OCI-LY1 (cell line): Measurements from ENCODE around the gene UGT1A9.
"Not testable (repeated sequence)": the region's sequence is repeated elsewhere in the genome, so short reads cannot be mapped to it uniquely, and the experiment has no call there.

Source experiments
- H2AFZ ChIP-seq: fragments of 200-600 bp; sonication (generic), shearing (Covaris generic); 2 replicates; pipeline ENCODE4 v1.6.0; 2014; ENCODE audit warnings: antibody characterized with exemption, mild to moderate bottlenecking, low read length
- H3F3A ChIP-seq: fragments of 200-600 bp; sonication (generic), shearing (Covaris generic); 2 replicates; pipeline ENCODE4 v1.6.0; 2014; ENCODE audit warnings: mild to moderate bottlenecking, antibody characterized with exemption, low read length, moderate library complexity; ENCODE audit not compliant: insufficient read depth
- H3K27ac ChIP-seq: fragments of 200-600 bp; sonication (generic); 2 replicates; pipeline ENCODE4 v1.5.1; 2014; ENCODE audit warnings: low read length, mixed run types, mild to moderate bottlenecking, low read depth; ENCODE audit not compliant: poor library complexity, severe bottlenecking
- H3K27me3 ChIP-seq: fragments of 200-600 bp; sonication (generic); 2 replicates; pipeline ENCODE4 v1.6.0; 2014; ENCODE audit warnings: antibody characterized with exemption, mild to moderate bottlenecking, low read length, moderate library complexity; ENCODE audit not compliant: insufficient read depth
- H3K36me3 ChIP-seq: fragments of 200-600 bp; sonication (generic); 2 replicates; pipeline ENCODE4 v1.6.1; 2014; ENCODE audit warnings: mild to moderate bottlenecking, antibody characterized with exemption, low read length, moderate library complexity, mixed read lengths; ENCODE audit not compliant: insufficient read depth
- H3K4me1 ChIP-seq: fragments of 200-600 bp; sonication (generic); 2 replicates; pipeline ENCODE4 v1.5.1; 2014; ENCODE audit warnings: mild to moderate bottlenecking, low read length, moderate library complexity; ENCODE audit not compliant: insufficient read depth, severe bottlenecking
- H3K4me2 ChIP-seq: fragments of 200-600 bp; sonication (generic), shearing (Covaris generic); 2 replicates; pipeline ENCODE4 v1.6.1; 2014; ENCODE audit warnings: low read length
- H3K4me3 ChIP-seq: fragments of 200-600 bp; sonication (generic); 2 replicates; pipeline ENCODE4 v1.5.1; 2014; ENCODE audit warnings: low read length, low read depth, mild to moderate bottlenecking, mixed read lengths; ENCODE audit not compliant: poor library complexity, severe bottlenecking
- H3K79me2 ChIP-seq: fragments of 200-600 bp; shearing (Covaris generic); 2 replicates; pipeline ENCODE4 v1.6.1; 2016; ENCODE audit warnings: mixed run types, low read length, mixed read lengths; ENCODE audit not compliant: insufficient read depth
- H3K9ac ChIP-seq: fragments of 200-600 bp; sonication (generic), shearing (Covaris generic); 2 replicates; pipeline ENCODE4 v1.6.1; 2014; ENCODE audit warnings: mild to moderate bottlenecking, low read length, mixed read lengths
- H3K9me2 ChIP-seq: fragments of 200-600 bp; sonication (generic), shearing (Covaris generic); 2 replicates; pipeline ENCODE4 v1.6.1; 2014; ENCODE audit warnings: low read depth, mild to moderate bottlenecking, low read length, mixed read lengths
- H3K9me3 ChIP-seq: fragments of 200-600 bp; shearing (Covaris generic); 2 replicates; pipeline ENCODE4 v1.6.1; 2014; ENCODE audit warnings: low read length, mixed read lengths
- H4K20me1 ChIP-seq: fragments of 200-600 bp; sonication (generic), shearing (Covaris generic); 2 replicates; pipeline ENCODE4 v1.6.0; 2016; ENCODE audit warnings: mild to moderate bottlenecking, low read length; ENCODE audit not compliant: insufficient read depth
- CTCF ChIP-seq: fragments of 200-600 bp; sonication (generic), shearing (Covaris generic); IDR thresholded peaks from 2 replicates; pipeline ENCODE4 v1.5.1; 2017; ENCODE audit warnings: mild to moderate bottlenecking, antibody characterized with exemption, low read length, moderate library complexity, mixed read lengths
- EZH2 ChIP-seq: fragments of 200-600 bp; sonication (generic), shearing (Covaris generic); IDR thresholded peaks from 2 replicates; pipeline ENCODE4 v1.8.0; 2017; ENCODE audit warnings: borderline replicate concordance, mixed run types, mild to moderate bottlenecking, antibody characterized with exemption, low read length, moderate library complexity, mixed read lengths

UGT1A9 gene

GRCh38 chr2:233746475-233747282 is 75.0 kb downstream of the UGT1A9 start:
- TF ChIP-seq CTCF (no peak), EZH2 (no peak)
- Histone ChIP-seq H3K79me2 (no peaks in the 10 kb centered on the region), H3K36me3 (no peaks in the 10 kb centered on the region), H3K4me2 (no peak overlapping the region), H3K27ac (no peak overlapping the region), H3K4me3 (no peak overlapping the region), H3K9ac (no peak overlapping the region), H3K27me3 (no peaks in the 10 kb centered on the region), H3K9me2 (no peaks in the 10 kb centered on the region), H2AFZ (no peak overlapping the region), H3K9me3 (no peaks in the 10 kb centered on the region), H4K20me1 (no peaks in the 10 kb centered on the region), H3K4me1 (no peaks in the 10 kb centered on the region), H3F3A (no peaks in the 10 kb centered on the region)

GRCh38 chr2:233747283-233747544 is 75.5 kb downstream of the UGT1A9 start:
- H3K36me3 ChIP-seq: no peaks in the 10 kb centered on the region
- no peaks in the 10 kb centered on the region for H3K79me2 ChIP-seq
- no peak overlapping the region for H3K9ac ChIP-seq
- no peaks in the 10 kb centered on the region for H3K9me3 ChIP-seq
- no peaks in the 10 kb centered on the region for H3F3A ChIP-seq
- H3K27ac ChIP-seq: no peak overlapping the region
- no peak overlapping the region for H3K4me3 ChIP-seq
- H3K27me3 ChIP-seq: no peaks in the 10 kb centered on the region
- no peaks in the 10 kb centered on the region for H3K4me1 ChIP-seq
- no peak overlapping the region for H2AFZ ChIP-seq
- TF ChIP-seq EZH2: no peak
- TF ChIP-seq CTCF: no peak
- no peaks in the 10 kb centered on the region for H3K9me2 ChIP-seq
- no peak overlapping the region for H3K4me2 ChIP-seq
- H4K20me1 ChIP-seq: no peaks in the 10 kb centered on the region

GRCh38 chr2:233750689-233751088 is 79.0 kb downstream of the UGT1A9 start:
- not testable (repeated sequence) for H3K9me3 ChIP-seq, H3K9me2 ChIP-seq, H3K27me3 ChIP-seq, H3K4me1 ChIP-seq, H3K4me2 ChIP-seq, H3K79me2 ChIP-seq, H3F3A ChIP-seq, H3K27ac ChIP-seq, H4K20me1 ChIP-seq, H3K36me3 ChIP-seq, H3K9ac ChIP-seq, H2AFZ ChIP-seq, H3K4me3 ChIP-seq

- H4K20me1 ChIP-seq, H3K79me2 ChIP-seq, H3K4me2 ChIP-seq: not testable (repeated sequence)
Observed at GRCh38 chr2:233751212-233752009, 79.7 kb downstream of the UGT1A9 start.

More at GRCh38 chr2:233751212-233752009, 79.7 kb downstream of the UGT1A9 start:
- H3K9ac ChIP-seq, H3K9me2 ChIP-seq, H3K4me1 ChIP-seq, H3K9me3 ChIP-seq, H3K27ac ChIP-seq, H3F3A ChIP-seq, H3K36me3 ChIP-seq, H3K4me3 ChIP-seq, H2AFZ ChIP-seq, H3K27me3 ChIP-seq: not testable (repeated sequence)
